ENCODE results near the gene CALCOCO1.

The CALCOCO1 gene

GRCh38 chr12:53733807-53734200 lies 6.6 kb upstream of the CALCOCO1 start:
- Histone ChIP-seq H3K4me3 (ENCODE audit: low read depth, low read length) (no peak overlapping the region), H3K4me1 (ENCODE audit: control insufficient read depth, insufficient read depth, low read length, unreplicated experiment) (peaks cover 13% of the 10 kb centered on the region), H3K79me2 (ENCODE audit: control insufficient read depth, insufficient read depth, low read length, unreplicated experiment) (no peaks in the 10 kb centered on the region), H2AFZ (ENCODE audit: low read length, unreplicated experiment) (no peak overlapping the region), H3K27ac (ENCODE audit: low read depth, low read length) (0 out of 2 replicates have a peak overlapping the region, but pooled peaks have one; percentile 8), H3K36me3 (ENCODE audit: insufficient read depth, low read length) (no peaks in the 10 kb centered on the region), H3K27me3 (ENCODE audit: insufficient read depth, low read length) (peaks cover 29% of the 10 kb centered on the region)

- Histone ChIP-seq H3K79me2 (ENCODE audit: control insufficient read depth, insufficient read depth, low read length, unreplicated experiment) (no peaks in the 10 kb centered on the region), H3K27me3 (ENCODE audit: insufficient read depth, low read length) (peaks cover 23% of the 10 kb centered on the region), H3K4me1 (ENCODE audit: control insufficient read depth, insufficient read depth, low read length, unreplicated experiment) (peaks cover 13% of the 10 kb centered on the region), H3K36me3 (ENCODE audit: insufficient read depth, low read length) (no peaks in the 10 kb centered on the region), H3K27ac (ENCODE audit: low read depth, low read length) (0 out of 2 replicates have a peak overlapping the region, but pooled peaks have one; percentile 8), H2AFZ (ENCODE audit: low read length, unreplicated experiment) (no peak overlapping the region), H3K4me3 (ENCODE audit: low read depth, low read length) (no peak overlapping the region)
Observed at GRCh38 chr12:53733051-53733806, 6.0 kb upstream of the CALCOCO1 start.

- H3K27me3 ChIP-seq (ENCODE audit: insufficient read depth, low read length): no peaks in the 10 kb centered on the region
- H2AFZ ChIP-seq (ENCODE audit: low read length, unreplicated experiment): no peak overlapping the region
- H3K4me3 ChIP-seq (ENCODE audit: low read depth, low read length): no peak overlapping the region
- H3K27ac ChIP-seq (ENCODE audit: low read depth, low read length): no peak overlapping the region
- H3K36me3 ChIP-seq (ENCODE audit: insufficient read depth, low read length): peaks cover 5% of the 10 kb centered on the region; the same call in 1 of the 2 replicates
- peaks cover 24% of the 10 kb centered on the region for H3K4me1 ChIP-seq (ENCODE audit: control insufficient read depth, insufficient read depth, low read length, unreplicated experiment)
- peaks cover 13% of the 10 kb centered on the region for H3K79me2 ChIP-seq (ENCODE audit: control insufficient read depth, insufficient read depth, low read length, unreplicated experiment)
Observed at GRCh38 chr12:53729644-53730043, 2.4 kb upstream of the CALCOCO1 start.

- H3K27ac ChIP-seq (ENCODE audit: low read depth, low read length): no peak overlapping the region
Observed at GRCh38 chr12:53728206-53728605, 954 bp upstream of the CALCOCO1 start.

GRCh38 chr12:53726946-53727309 lies 324 bp downstream of the CALCOCO1 start:
- peak overlapping the region; percentile 95 for H3K4me3 ChIP-seq (ENCODE audit: low read depth, low read length)
- peaks cover 11% of the 10 kb centered on the region for H3K4me1 ChIP-seq (ENCODE audit: control insufficient read depth, insufficient read depth, low read length, unreplicated experiment)
- no peaks in the 10 kb centered on the region for H3K27me3 ChIP-seq (ENCODE audit: insufficient read depth, low read length)
- peak overlapping the region; percentile 87 for H2AFZ ChIP-seq (ENCODE audit: low read length, unreplicated experiment)
- peaks cover 13% of the 10 kb centered on the region for H3K79me2 ChIP-seq (ENCODE audit: control insufficient read depth, insufficient read depth, low read length, unreplicated experiment)
- peak overlapping the region; percentile 39; the same call in 1 of the 2 replicates for H3K27ac ChIP-seq (ENCODE audit: low read depth, low read length)
- peaks cover 8% of the 10 kb centered on the region; the same call in 1 of the 2 replicates for H3K36me3 ChIP-seq (ENCODE audit: insufficient read depth, low read length)

More at GRCh38 chr12:53728206-53728605, 954 bp upstream of the CALCOCO1 start:
- peak overlapping the region; percentile 55 for H2AFZ ChIP-seq (ENCODE audit: low read length, unreplicated experiment)
- H3K4me3 ChIP-seq (ENCODE audit: low read depth, low read length): peak overlapping the region; percentile 95
- peaks cover 8% of the 10 kb centered on the region; the same call in 1 of the 2 replicates for H3K36me3 ChIP-seq (ENCODE audit: insufficient read depth, low read length)
- peaks cover 14% of the 10 kb centered on the region for H3K4me1 ChIP-seq (ENCODE audit: control insufficient read depth, insufficient read depth, low read length, unreplicated experiment)
- no peaks in the 10 kb centered on the region for H3K27me3 ChIP-seq (ENCODE audit: insufficient read depth, low read length)
- peaks cover 13% of the 10 kb centered on the region for H3K79me2 ChIP-seq (ENCODE audit: control insufficient read depth, insufficient read depth, low read length, unreplicated experiment)

GRCh38 chr12:53726341-53726740 lies 911 bp downstream of the CALCOCO1 start:
- H2AFZ ChIP-seq (ENCODE audit: low read length, unreplicated experiment): peak overlapping the region; percentile 20
- no peaks in the 10 kb centered on the region for H3K27me3 ChIP-seq (ENCODE audit: insufficient read depth, low read length)
- H3K27ac ChIP-seq (ENCODE audit: low read depth, low read length): peak overlapping the region; percentile 39; the same call in 1 of the 2 replicates
- peaks cover 8% of the 10 kb centered on the region; the same call in 1 of the 2 replicates for H3K36me3 ChIP-seq (ENCODE audit: insufficient read depth, low read length)
- H3K4me3 ChIP-seq (ENCODE audit: low read depth, low read length): peak overlapping the region; percentile 95
- H3K79me2 ChIP-seq (ENCODE audit: control insufficient read depth, insufficient read depth, low read length, unreplicated experiment): peaks cover 13% of the 10 kb centered on the region
- peaks cover 11% of the 10 kb centered on the region for H3K4me1 ChIP-seq (ENCODE audit: control insufficient read depth, insufficient read depth, low read length, unreplicated experiment)

- Histone ChIP-seq H3K4me3 (ENCODE audit: low read depth, low read length) (peak overlapping the region; percentile 95), H3K27me3 (ENCODE audit: insufficient read depth, low read length) (no peaks in the 10 kb centered on the region), H3K36me3 (ENCODE audit: insufficient read depth, low read length) (peaks cover 8% of the 10 kb centered on the region; the same call in 1 of the 2 replicates), H2AFZ (ENCODE audit: low read length, unreplicated experiment) (peak overlapping the region; percentile 20), H3K79me2 (ENCODE audit: control insufficient read depth, insufficient read depth, low read length, unreplicated experiment) (peaks cover 13% of the 10 kb centered on the region), H3K27ac (ENCODE audit: low read depth, low read length) (peak overlapping the region; percentile 39; the same call in 1 of the 2 replicates), H3K4me1 (ENCODE audit: control insufficient read depth, insufficient read depth, low read length, unreplicated experiment) (peaks cover 11% of the 10 kb centered on the region)
Observed at GRCh38 chr12:53725824-53726223, 1.4 kb downstream of the CALCOCO1 start.

- H3K4me3 ChIP-seq (ENCODE audit: low read depth, low read length): no peak overlapping the region
- peaks cover 13% of the 10 kb centered on the region for H3K79me2 ChIP-seq (ENCODE audit: control insufficient read depth, insufficient read depth, low read length, unreplicated experiment)
- H3K4me1 ChIP-seq (ENCODE audit: control insufficient read depth, insufficient read depth, low read length, unreplicated experiment): peaks cover 7% of the 10 kb centered on the region
- peaks cover 8% of the 10 kb centered on the region; the same call in 1 of the 2 replicates for H3K36me3 ChIP-seq (ENCODE audit: insufficient read depth, low read length)
- no peaks in the 10 kb centered on the region for H3K27me3 ChIP-seq (ENCODE audit: insufficient read depth, low read length)
- no peak overlapping the region for H2AFZ ChIP-seq (ENCODE audit: low read length, unreplicated experiment)
- H3K27ac ChIP-seq (ENCODE audit: low read depth, low read length): no peak overlapping the region
Observed at GRCh38 chr12:53722450-53723041, 4.7 kb downstream of the CALCOCO1 start.

- peaks cover 7% of the 10 kb centered on the region for H3K4me1 ChIP-seq (ENCODE audit: control insufficient read depth, insufficient read depth, low read length, unreplicated experiment)
- H3K27me3 ChIP-seq (ENCODE audit: insufficient read depth, low read length): no peaks in the 10 kb centered on the region
- H3K27ac ChIP-seq (ENCODE audit: low read depth, low read length): no peak overlapping the region
- no peak overlapping the region for H2AFZ ChIP-seq (ENCODE audit: low read length, unreplicated experiment)
- H3K79me2 ChIP-seq (ENCODE audit: control insufficient read depth, insufficient read depth, low read length, unreplicated experiment): peaks cover 7% of the 10 kb centered on the region
- H3K4me3 ChIP-seq (ENCODE audit: low read depth, low read length): no peak overlapping the region
- peaks cover 8% of the 10 kb centered on the region; the same call in 1 of the 2 replicates for H3K36me3 ChIP-seq (ENCODE audit: insufficient read depth, low read length)
Observed at GRCh38 chr12:53720946-53721345, 6.3 kb downstream of the CALCOCO1 start.

- Histone ChIP-seq H3K4me1 (ENCODE audit: control insufficient read depth, insufficient read depth, low read length, unreplicated experiment) (no peaks in the 10 kb centered on the region), H2AFZ (ENCODE audit: low read length, unreplicated experiment) (no peak overlapping the region), H3K27ac (ENCODE audit: low read depth, low read length) (no peak overlapping the region), H3K79me2 (ENCODE audit: control insufficient read depth, insufficient read depth, low read length, unreplicated experiment) (no peaks in the 10 kb centered on the region), H3K4me3 (ENCODE audit: low read depth, low read length) (no peak overlapping the region), H3K36me3 (ENCODE audit: insufficient read depth, low read length) (peaks cover 11% of the 10 kb centered on the region; the same call in 1 of the 2 replicates), H3K27me3 (ENCODE audit: insufficient read depth, low read length) (no peaks in the 10 kb centered on the region)
Observed at GRCh38 chr12:53719649-53720048, 7.6 kb downstream of the CALCOCO1 start.
